Peyer's patch (tissue), 4 donors: ENCODE measurements around the gene SORCS1.

Experiments
- CTCF ChIP-seq, 6 experiments: fragments of 450-650 bp in 4 of 6; fragments of 200-600 bp in 2 of 6; sonication (generic) in 1 of 6; IDR thresholded peaks; one replicate each; pipeline ENCODE4 v1.5.1; 2017 to 2019; ENCODE audit warnings: antibody characterized with exemption in 6 of 6, mild to moderate bottlenecking in 3 of 6, moderate library complexity in 1 of 6
- POLR2A ChIP-seq, 2 donors: fragments of 450-650 bp; IDR thresholded peaks; one replicate each; pipeline ENCODE4 v1.5.1; 2017; ENCODE audit warnings: antibody characterized with exemption in 2 of 2, mild to moderate bottlenecking in 2 of 2, moderate library complexity in 2 of 2

- TF ChIP-seq CTCF (IDR thresholded peaks at IDR 0.05), result no peak
- no peak for TF ChIP-seq POLR2A (IDR thresholded peaks at IDR 0.05)
Observed at GRCh38 chr10:107104026-107104652, 60.4 kb downstream of the SORCS1 start.
